Measurements from ENCODE around the gene TRAF1.
A peak's percentile ranks its signal among the peaks of the same experiment; 100 is the strongest.

Gene TRAF1

DNA sequence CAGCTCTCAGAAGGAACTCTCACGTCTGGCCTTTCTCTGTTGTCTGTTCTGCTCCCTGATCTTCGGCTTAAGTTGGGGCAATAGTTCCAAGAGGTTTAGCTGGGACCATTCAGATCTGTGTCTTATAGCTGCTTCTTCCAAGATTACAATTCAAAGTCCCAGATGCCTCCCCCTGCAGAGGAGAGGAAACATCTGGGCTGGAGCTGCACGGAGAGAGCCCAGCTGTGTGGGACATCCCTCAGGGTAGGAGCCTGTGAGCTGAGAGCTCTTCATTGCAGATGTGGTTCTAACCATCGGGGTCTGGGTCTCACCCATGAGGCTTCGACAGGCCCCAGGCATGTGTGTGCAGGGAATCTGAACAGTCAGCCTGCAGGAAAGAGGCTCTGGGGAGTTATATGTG, 40.6 kb downstream of the TRAF1 start:
- no peak for DNase-seq

DNA sequence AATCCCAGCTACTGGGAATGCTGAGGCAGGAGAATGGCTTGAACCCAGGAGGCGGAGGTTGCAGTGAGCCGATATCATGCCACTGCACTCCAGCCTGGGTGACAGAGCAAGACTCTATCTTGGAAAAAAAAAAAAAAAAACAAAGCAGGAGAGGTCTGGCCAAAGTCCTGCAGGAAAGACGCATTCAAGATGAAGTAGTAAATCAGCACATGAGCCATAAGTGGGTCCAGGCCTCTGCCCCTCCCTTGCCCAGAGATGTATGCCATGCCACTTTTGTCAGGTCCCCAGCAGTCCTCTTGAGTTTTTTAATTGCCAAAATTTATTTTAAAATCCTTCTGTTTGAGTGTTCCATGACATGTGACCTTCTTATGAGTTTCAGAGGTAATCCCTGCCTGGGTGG, 41.1 kb downstream of the TRAF1 start:
- DNase-seq, result no peak

DNA sequence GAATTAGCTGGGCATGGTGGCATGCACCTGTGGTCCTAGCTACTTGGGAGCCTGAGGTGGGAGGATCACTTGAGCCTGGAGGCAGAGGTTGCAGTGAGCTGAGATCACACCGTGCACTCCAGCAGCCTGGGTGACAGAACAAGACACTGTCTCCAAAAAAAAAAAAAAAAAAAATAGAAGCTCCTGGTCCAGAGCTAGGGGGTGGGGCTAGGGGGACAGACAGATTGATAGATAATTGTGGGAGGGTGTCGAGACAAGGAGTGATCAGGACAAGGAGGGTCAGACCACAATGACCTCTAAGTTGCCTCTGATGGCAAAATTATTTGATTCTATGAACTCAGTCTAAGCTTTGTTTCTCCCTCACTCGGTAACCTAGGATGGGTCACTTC, 43.0 kb downstream of the TRAF1 start:
- no peak for DNase-seq

DNA sequence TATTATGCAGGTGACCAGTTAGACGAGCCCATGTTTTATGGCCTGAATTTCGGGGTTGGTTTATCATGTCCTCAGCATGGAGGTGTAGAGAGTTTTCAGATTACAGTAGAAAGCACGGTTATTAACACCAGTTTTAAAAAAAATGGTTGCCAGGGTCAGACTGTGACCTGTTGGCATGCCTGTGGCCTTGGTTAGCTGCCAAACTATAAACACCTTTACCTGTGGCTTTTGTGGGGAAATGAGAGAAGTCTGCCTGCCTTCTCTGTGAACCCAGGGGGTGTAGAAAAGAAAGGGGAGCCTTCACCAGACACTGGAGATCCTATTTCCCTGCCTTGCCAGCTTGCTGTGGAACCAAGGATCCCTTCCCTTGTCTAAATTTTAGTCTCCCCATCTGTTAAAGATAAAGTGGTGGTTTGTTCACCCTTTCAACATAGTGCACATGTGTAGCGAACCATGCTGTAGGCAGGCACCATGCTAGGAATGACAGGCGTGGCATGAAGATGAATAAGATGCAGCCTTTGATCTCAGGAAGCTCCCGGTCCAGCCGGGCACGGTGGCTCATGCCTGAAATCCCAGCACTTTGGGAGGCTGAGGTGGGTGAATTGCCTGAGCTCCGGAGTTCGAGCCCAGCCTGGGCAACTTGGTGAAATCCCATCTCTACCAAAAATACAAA, 43.5 kb downstream of the TRAF1 start:
- DNase-seq, result no peak

DNA sequence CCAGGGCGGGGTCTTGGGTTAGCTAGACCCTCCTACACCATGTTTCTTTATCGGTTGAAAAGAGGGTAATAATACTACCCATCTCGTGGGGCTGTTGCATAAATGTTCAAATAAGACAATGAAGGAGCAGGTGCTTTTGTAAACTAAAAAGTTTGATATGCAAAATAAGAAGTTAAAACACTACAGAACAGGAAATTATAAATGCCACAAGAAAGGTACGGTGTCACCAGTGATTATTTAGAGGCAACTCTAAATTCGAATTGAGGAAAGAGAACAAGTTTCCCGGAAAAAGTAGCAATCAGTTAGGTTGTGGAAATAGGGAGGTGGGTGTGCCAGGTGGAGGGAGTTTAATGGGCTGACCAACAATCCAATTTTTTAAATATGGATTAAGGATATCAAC, 47.1 kb downstream of the TRAF1 start:
- DNase-seq, result no peak

DNA sequence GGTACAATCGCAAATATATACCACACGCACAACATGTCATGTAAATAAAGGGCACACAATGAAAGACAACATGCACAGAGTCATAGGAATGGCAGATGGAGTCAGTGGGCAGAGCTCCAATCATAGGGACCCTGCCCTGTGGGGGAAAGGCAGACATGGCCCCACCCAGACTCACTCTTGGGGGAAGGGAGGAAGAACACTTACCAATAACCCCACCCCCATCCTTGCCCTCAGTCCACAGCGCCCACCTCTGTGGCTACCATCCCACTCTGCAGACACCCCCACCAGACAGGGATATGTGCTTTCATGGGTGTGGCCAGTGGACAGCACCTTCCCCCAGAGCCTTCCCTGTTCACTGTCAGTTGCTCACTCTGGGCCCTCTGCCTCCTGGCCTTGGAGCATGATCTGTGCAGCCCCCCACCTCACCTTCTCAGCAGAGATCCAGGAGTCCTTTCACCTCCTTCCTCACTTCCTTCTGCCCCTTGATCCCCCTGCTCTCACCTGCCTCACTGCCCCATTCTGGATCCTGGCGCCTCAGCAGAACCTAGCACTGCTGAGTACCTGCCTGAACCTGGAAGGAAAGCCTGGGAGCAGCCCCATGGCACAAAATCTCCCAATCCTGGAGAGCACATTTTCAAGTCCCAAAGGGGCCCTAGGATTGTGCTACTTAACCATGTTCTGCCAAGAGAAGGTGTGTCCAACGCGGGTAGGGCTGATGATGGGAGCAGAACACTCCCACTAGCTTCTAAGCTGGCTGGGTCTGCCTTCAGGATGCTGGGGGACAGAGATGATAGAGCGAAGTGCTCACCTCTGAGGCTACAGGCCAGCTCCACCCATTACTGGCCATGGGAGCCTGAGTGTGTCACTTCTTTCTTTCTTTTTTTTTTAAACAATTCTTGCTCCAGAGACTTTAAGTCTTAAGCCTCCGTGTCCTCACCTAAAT, 48.1 kb downstream of the TRAF1 start:
- no peak for DNase-seq

DNA sequence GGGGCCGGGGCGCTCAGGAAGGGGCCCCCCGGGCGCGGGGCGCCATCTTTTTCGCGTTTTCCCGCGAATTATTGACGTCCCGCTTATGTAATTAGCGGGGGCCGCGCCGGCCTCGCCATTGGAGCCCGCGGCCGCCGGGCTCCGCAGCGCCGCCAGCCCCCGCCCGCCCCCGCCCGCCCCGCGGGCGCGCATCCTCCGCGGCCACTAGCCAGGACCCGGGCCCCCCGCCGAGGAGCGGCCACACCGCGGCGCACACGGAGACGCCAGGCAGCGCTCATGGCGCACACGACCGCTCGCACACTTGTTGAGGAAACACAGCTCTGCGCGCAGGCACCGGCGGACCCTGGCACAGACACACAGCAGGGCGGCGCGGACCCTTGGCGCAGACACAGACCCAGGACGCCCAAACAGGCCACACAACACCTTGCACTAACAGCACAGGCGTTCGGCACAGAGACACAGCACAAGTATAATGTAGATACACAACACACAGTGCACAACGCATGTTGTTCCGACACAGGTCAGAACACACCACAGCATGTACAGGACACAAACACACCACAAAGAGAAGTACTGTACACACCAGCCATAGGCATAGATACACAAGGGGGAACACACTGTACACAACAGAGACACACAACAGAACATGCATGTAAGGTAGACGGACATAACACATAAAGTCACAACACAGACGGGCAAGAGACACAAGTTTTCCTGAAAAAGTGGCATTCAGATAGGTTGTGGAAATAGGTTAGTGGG, 49.1 kb downstream of the TRAF1 start:
- peak; percentile 74 for DNase-seq

DNA sequence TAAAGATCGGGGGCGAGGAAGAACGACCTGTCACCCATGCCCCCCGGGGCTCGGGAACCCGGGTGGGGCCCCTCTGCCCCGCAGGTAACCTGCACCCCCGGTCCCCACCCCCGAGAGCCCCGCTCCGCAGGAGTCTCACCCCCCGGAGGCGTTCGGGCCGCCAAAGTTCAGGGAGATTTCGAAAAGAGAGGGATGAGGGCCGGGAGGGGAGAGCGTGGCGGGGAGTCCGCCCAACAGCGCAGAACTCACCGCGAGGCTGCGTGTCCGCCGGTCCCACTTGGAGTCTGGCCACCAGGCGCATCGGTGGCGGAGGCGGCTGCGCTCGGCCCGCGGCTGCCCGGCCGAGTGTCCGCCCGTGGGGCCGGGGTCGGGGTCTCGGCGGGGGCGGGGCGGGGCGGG, 49.8 kb downstream of the TRAF1 start, which contains the start of gene PHF19:
PHF19 (minus strand) TSS at position 347 of the 399 bp plus-strand sequence. CDS start 2,447 bp downstream, outside the sequence.
- no peak for DNase-seq

DNA sequence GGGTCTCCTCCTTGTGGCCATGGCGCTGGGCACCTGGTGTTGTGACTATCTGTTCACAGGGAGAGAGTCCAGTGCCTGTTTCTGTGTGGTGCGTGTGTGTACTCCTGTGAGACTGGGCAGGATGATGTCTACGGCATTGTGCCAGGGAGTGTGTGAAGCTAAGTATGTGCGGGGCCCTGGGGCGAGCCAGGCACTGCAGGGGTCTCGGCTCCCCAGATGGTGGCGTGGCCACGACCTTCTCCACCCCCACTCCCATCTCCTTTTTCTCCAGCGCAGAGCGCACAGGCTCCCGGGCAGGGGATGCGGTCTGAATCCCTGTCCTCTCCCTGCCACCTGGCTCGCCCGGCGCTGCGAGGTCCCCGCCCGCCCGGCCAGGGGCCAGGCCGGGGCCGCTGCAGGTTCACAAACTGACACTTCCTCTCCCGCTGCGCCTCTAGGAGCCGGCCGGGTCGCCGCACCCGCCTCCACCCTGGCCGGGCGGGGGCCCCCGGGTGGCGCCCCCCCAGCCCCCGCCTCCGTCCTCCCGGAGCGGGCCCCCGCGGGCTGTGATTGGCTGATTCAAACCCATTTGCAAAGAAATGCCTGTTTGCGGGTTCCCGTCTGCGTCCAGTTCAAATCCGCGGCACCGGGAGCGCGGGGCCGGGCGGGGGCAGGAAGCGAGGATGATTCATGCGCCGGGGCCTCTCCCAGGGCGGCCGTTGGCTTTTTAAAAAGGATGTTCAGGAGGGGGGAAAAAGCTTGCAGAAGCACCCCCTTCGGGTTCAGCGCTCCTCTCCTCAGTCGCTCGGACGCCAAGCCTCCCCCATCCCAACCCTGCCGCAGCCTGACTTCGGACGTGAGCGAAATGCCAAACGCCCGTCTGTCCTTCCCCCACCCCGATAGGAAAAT, 50.4 kb downstream of the TRAF1 start:
- DNase-seq, result peak; percentile 72

DNA sequence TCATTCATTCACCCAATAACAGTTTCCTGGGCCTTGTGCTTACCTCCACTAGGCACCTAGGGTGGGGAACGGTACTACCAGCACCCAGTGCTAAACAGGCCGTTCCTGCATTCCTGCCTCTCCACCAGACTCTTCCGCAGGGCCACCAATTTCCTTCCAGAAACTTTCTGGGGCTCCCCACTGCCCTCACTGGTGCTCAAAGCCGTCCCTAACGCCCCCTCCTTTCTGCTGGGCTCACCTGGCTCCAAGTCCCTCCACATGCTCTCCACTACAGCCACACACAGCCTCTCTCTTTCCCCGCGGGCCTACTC, 51.0 kb downstream of the TRAF1 start:
- no peak for DNase-seq

DNA sequence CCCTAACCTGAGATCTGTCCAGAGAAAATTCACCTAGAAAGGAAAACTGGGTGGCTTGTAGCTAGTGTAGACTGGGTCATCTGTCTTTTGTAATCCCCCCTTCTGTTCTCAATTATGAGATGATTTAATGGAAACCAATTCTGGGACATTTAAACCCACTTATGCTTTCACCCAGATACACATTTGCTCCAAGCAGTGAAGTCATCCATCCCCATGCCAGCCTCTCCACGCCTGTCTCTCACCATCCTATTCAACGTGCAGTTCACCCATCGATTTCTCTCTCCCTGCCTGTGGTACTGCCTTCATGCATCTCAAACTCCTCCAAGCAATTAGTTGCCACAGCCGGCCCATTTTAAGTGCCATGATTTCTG, 51.4 kb downstream of the TRAF1 start:
- DNase-seq, result no peak

DNA sequence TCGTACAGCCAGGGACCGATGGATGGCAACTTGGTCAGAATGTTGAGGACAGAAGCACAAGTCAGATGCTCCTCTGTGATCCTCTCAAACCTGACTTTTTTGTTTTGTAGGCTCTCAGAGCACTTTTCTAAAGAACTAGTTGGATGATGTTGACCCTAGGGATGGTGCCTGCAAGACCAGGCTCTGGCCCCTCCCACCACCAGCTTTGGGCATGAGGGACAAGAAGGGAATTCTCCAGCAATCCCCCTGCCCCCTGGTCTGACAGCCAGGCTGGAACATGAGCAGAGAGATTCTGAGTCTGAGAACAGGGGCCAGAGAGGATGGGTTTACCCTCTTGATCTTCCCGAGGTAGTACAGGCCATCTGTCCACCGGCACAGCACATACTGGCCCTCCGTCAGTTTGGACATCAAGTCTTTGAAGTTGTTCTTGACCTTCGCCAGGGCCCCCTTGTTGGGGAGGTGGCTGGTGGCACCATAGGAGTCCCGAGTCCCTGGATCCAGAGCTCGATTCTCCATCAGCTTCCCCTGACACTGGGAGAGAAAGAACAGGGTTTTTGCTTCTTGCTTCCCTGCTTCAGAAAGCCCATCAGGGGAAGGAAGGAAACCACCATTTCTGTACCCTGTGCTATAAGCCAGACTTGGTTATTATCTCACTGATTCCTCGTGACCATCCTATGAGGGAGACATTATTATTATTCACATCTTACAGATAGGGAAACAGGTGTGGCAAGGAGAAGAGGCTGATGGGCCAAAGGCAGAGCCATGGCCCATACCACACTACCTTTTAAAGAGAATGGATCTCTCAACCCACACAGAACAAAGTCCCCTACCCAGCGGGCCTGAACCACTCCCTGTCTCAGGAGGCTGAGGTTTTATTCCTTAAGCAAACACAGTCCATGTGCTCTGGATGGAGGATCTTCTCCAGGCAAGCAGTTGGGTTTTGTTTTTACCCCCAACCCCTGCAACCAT, 52.1 kb downstream of the TRAF1 start:
- DNase-seq, result no peak

DNA sequence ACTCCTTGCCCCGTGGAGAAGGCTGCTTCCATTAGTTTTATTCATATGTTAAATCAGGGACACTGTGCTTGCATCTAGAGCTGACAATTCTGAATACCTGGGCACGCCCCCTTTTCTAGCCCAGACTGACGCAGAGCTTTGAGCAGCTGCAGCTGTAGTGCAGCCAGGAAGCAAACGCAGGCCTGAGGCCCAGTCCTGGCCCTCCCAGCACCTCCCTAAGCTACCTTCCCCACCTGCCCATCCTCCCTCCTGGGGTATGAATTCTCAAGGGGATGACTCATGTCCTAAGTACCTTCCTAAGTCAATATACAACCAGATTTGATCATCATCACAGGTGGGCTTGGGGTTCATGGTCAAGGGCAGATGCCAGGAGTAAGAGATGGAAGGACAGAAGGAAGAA, 53.1 kb downstream of the TRAF1 start:
- no peak for DNase-seq

DNA sequence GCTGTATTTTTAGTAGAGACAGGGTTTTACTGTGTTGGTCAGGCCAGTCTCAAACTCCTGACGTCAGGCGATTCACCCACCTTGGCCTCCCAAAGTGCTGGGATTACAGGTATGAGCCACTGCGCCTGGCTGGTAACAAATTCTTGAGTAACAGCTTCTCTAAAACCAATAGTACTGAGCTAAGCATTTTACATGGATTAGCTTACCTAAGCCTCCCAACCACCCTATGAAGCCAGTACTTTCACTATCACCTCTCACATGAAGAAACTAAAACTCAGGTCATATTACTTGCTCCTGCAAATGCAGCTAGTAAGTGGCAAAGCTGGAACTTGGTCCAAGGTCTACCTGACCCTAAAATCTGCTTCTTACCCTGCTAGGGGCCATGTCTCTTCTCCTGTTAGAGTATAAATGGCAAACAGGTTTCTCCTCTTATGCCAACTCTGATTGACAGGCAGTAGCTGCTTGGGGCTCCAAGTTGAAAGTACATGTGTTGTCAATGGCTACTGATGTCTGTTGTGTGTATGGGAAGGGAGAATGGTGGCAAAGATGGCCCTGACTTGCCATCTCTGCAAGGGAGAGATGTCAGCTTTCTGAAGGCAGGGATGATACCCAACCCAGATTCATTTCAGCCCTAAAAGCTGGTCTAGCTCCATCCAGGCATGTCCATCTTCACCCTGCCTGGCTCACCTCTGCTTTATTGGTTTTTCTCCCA, 53.6 kb downstream of the TRAF1 start:
- DNase-seq, result no peak

DNA sequence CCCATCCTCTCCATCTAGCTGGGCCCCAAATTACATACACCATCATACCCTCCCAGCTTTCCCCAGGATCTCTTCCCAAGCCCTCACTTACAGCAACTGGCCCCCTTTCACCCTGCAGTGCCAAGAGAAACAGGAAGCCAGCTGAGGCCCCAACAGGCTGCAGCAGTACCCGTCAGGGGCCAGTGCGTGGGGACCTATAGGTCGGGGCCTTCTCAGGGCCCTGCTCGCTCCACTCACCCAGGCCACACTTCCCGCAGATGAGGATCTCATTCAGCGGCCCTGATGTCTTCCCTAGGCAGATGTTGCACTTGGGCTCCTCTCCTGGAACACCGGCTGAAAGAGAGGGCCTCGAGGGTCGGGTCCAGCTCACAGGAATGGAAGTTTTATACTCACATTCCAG, 56.4 kb downstream of the TRAF1 start:
- no peak for DNase-seq

DNA sequence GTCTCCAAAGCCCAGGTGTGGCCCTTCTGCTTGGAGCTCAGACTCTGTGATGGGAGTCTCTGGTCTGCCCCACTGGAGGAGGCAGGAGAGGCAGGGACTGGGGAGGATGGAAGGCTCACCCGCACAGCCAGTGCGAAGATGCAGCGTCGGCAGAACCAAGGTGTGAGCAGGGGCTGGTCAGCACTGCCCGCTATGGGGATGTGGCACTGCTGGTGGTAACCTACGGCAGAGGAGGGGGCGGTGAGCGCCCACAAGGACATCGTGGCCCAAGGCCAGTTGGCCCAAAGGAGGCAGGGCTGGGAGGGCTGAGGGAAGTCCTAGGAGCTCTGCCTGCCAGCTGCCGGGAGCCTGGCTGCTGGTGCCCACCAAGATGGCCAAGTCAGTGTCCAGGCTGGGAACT, 56.9 kb downstream of the TRAF1 start:
- no peak for DNase-seq

DNA sequence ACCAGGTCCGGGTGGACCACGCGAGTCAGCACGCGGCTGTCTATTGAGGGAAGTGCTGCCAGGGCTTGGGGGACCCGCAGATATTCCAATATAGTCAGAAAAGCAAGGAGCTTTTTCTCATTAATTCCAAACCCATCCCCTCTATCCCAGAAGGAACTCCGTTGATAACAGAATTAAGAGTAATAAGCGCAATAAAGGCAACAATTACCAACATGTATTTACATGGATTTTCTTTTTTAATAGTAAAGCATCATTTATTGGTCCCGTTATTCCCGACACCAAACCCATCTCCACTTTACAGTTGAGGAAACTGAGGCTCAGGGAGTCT, 57.3 kb downstream of the TRAF1 start:
- peak; percentile 33 for DNase-seq

DNA sequence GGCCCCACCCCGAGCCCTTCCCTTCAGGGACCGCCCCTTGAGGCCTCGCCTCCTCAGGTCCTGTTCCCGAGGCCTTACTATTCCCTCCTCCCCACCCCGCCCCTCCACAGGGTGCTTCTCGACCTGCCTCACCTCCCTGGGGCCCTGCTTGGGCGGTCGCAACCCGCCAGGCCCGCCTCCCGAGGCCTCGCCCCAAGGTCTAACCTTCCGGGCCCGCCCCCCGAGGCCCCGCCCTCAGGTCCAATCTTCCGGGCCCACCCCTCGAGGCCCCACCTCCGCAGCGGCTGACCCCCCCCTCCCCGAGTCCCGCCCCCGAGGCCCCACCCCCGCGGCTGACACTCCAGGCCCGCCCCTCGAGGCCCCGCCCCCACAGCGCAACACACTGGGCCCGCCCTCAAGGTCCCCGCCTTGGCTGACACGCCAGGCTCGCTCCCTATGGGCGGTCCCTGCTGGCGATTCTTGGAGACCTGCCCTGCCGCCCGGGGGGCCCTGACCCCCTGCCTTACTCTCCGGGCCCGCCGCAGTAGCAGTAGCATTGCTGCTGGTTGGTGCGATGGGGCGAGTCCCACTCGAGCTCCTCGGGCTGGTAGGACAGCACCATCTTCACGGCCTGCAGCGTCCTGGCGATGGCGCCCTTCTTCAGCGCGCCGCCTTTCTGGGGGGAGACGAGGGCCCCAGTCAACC, 57.8 kb downstream of the TRAF1 start:
- peak; percentile 89 for DNase-seq

DNA sequence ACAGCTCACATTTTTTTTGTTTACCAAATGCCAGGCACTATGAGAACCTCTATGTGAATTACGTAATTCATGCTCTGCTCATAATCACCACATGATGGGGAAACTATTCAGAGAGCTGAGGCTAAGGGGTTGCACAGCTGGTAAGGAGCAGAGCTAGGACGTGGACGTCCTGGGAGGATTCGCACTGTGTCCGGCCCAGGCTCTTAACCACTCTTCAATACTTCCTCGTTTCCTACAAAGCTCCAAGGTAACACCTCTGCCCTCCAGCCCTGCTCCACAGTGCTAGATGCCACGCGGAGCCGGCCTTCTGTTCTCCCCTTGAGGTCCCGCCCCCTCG, 58.3 kb downstream of the TRAF1 start:
- no peak for DNase-seq

DNA sequence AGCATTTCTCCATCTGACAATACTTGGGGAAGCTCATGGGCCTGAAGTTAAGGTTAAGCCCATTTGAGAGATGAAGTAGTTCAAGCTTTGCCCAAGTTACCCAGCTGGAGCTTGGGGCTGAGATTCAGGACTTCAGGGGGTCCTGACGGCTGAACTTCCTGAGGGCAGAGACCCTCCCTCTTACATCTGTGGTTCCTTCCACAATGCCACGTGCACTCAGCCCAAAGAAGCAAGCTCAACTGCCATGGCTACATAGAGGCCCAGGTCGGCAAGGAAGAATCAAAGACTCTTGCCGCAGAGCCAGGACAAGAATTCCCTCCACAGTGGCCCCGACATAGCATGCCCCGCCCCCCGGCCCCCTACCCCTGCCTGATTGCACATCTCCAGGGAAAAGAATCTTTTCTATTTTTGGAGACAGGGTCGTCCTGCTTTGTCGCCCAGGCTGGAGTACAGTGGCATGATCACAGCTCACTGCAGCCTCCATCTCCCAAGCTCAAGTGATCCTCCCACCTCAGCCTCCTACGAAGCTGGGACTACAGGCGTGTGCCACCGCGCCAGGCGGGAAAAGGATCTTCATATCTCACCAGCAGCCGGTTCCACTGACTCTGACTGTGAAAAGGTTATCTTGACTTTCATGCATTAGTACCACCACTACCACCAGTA, 58.8 kb downstream of the TRAF1 start:
- no peak for DNase-seq
